HAP-1 (cell line): ENCODE data around the gene HUS1.
"Not testable (repeated sequence)": the region's sequence is repeated elsewhere in the genome, so short reads cannot be mapped to it uniquely, and the experiment has no call there.

ENCODE experiments used
- DNase-seq, 2 experiments: peaks; one replicate each; pipeline ENCODE4 v3.0.0-alpha.2; 2016 to 2020; ENCODE audit warnings: low spot score in 2 of 2
- H3K27me3 ChIP-seq: fragments of 250-450 bp; sonication (Bioruptor Pico); 2 replicates; pipeline ENCODE4 v1.5.1; 2020; ENCODE audit warnings: low read depth, mild to moderate bottlenecking, moderate library complexity
- H3K36me3 ChIP-seq: fragments of 250-450 bp; sonication (Bioruptor Pico); replicated peaks from 2 replicates; pipeline ENCODE4 v1.5.1; 2020; ENCODE audit warnings: mild to moderate bottlenecking
- H3K4me1 ChIP-seq: fragments of 250-450 bp; sonication (Bioruptor Pico); 2 replicates; pipeline ENCODE4 v1.5.1; 2020; ENCODE audit warnings: mild to moderate bottlenecking
- H3K4me3 ChIP-seq: fragments of 250-450 bp; sonication (Bioruptor Pico); 2 replicates; pipeline ENCODE4 v1.5.1; 2020; ENCODE audit warnings: mild to moderate bottlenecking, moderate library complexity
- H3K9me3 ChIP-seq: fragments of 250-450 bp; sonication (Bioruptor Pico); 2 replicates; pipeline ENCODE4 v1.5.1; 2020; ENCODE audit warnings: mild to moderate bottlenecking, moderate library complexity
- in situ Hi-C: fragments of 300-500 bp; cut with MboI; formaldehyde crosslinking; loops from 3 replicates; pipeline ENCODE4 v1.14.3; 2020; ENCODE audit warnings: low sequenced_read_pairs, inconsistent platforms, mixed read lengths

Gene HUS1

DNA sequence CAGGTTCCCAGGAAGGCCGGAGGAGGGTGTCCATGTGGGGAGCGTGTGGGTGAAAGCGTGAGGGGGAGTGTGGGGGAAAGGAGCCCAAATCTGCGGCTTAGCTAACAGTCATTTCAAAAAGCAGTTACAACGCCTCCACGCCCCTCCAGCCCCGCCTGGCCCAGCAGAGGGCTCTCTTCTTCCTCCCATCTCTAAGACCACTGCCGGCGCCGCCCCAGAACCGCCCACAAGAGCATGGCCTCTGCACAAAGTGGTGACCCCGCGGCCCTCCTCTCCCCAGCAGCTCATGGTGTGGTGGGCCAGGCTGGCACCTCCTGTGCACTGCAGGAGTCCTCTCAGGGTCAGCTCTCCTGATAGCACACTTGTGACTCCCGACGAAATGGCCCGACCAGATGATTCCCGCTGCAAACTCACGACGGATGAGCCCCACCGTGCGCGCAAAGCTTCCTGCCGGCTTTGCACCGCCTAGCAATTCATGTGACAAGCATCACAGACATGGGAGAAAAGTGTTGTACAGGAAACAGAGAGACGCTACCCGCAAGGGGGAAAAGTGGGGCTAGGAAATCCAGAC lies 12.4 kb upstream of the HUS1 start:
- peak; percentile 86 to 93 for DNase-seq
- peaks cover 22% of the 10 kb centered on the region for H3K4me1 ChIP-seq
- no peaks in the 10 kb centered on the region for H3K9me3 ChIP-seq
- no peaks in the 10 kb centered on the region for H3K27me3 ChIP-seq
- H3K36me3 ChIP-seq = no peaks in the 10 kb centered on the region
- H3K4me3 ChIP-seq = peak overlapping the region; percentile 19
- in situ Hi-C loops = loop anchor here (25.0 kb wide), 2 partner anchors 95 to 270 kb away; partner anchors contain the start of gene UPP1

DNA sequence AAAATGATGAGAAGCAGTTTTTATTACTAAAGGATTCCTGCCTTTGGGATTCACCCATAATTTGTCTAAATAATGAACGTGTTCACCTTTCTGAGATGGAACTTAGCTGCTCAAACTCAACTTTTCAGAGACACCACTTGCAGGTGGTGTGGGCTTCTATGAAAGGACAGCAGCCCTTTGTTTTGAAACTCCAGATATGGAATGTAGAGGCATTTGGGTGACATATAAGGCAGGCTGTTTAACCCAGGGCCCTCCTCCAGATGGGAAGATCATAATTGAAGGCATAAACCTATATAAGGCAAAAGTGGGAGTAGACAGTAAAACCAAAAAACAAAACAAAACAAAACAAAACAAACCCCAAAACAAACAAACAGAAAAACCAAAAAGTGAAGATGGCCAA lies 11.9 kb upstream of the HUS1 start:
- Histone ChIP-seq H3K4me3 (no peak overlapping the region), H3K9me3 (no peaks in the 10 kb centered on the region), H3K27me3 (no peaks in the 10 kb centered on the region), H3K4me1 (peaks cover 22% of the 10 kb centered on the region), H3K36me3 (no peaks in the 10 kb centered on the region)
- in situ Hi-C loops = loop anchor here (25.0 kb wide), 2 partner anchors 96 to 271 kb away; partner anchors contain the start of gene UPP1
- DNase-seq = no peak

DNA sequence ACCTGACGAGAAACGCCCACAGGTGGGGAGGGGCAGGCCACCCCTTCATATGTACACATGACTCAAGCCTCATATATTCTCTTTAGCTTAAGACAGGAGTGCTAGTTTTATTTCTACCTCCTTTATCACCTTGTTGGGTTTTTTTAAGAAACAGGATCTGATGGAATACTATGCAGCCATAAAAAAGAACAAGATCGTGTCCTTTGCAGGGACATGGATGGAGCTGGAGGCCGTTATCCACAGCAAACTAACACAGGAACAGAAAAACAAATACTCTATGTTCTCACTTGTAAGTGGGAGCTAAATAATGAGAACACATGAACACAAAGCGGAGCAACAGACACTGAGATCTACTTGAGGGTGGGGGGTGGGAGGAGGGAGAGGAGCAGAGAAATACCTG lies 11.2 kb upstream of the HUS1 start:
- Histone ChIP-seq H3K27me3 (no peaks in the 10 kb centered on the region), H3K9me3 (no peaks in the 10 kb centered on the region), H3K4me3 (no peak overlapping the region), H3K36me3 (no peaks in the 10 kb centered on the region), H3K4me1 (peaks cover 22% of the 10 kb centered on the region)
- in situ Hi-C loops = loop anchor here (25.0 kb wide), 2 partner anchors 97 to 272 kb away; partner anchors contain the start of gene UPP1
- DNase-seq = no peak

DNA sequence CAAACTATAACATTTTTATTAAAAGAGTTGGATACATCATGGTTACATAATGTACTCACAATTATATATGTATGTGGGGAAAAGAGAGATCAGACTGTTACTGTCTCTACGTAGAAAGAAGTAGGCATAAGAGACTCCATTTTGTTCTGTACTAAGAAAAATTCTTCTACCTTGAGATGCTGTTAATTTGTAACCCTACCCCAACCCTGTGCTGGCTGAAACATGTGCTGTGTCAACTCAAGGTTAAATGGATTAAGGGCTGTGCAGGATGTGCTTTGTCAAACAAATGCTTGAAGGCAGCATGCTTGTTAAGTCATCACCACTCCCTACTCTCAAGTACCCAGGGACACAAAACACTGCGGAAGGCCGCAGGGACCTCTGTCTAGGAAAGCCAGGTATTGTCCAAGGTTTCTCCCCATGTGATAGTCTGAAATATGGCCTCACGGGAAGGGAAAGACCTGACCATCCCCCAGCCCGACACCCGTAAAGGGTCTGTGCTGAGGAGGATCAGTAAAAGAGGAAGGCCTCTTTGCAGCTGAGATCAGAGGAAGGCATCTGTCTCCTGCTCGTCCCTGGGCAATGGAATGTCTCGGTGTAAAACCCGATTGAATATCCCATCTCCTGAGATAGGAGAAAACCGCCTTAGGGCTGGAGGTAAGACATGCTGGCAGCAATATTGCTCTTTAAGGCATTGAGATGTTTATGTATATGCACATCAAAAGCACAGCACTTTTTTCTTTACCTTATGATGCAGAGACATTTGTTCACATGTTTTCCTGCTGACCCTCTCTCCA lies 10.4 kb upstream of the HUS1 start:
- in situ Hi-C loops = loop anchor here (25.0 kb wide), 2 partner anchors 97 to 272 kb away; partner anchors contain the start of gene UPP1
- H3K36me3 ChIP-seq, H3K4me3 ChIP-seq: not testable (repeated sequence)

DNA sequence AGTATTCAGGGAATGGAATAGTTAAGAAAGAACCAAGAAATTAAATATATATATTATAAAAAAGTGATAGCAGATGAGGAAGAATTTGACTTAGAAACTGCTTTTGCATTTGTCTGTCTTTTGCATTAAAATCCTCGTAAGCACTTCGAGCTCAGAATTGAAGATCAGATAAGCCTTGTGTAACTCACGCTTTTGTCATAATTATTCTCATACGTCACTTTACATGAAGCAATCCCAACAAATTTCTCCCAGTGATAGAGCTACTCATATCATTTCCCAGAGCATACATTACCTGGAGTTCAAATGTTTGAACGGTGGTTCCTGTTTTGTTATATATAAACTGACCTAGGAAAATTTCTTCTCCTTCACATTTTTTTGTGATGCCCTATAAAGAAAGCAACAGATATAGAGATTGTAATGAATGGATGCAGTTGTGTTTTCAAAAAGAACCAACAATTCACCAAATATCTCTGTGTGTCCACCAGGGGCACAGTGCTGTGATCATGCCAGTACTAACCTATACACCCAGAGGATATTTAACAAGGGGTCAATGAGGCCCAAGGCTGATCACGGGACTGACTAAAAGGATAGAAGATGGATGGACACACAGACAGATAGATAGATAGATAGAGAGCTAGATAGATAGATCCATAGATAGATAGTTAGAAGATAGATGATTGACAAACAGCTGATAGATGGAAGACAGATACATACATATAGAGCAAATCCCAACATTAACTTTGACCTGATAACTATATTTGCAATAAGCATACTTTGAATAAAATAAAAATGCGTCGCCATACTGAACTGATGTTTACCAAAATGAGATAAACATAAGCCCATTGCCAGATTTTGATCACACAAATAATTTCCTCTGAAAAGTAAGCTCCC lies 9.3 kb upstream of the HUS1 start:
- H3K4me1 ChIP-seq = peaks cover 22% of the 10 kb centered on the region
- H3K27me3 ChIP-seq = no peaks in the 10 kb centered on the region
- in situ Hi-C loops = loop anchor here (25.0 kb wide), 2 partner anchors 99 to 274 kb away; partner anchors contain the start of gene UPP1
- no peaks in the 10 kb centered on the region for H3K36me3 ChIP-seq
- H3K4me3 ChIP-seq = no peak overlapping the region
- peak; percentile 28 to 48 for DNase-seq
- H3K9me3 ChIP-seq = no peaks in the 10 kb centered on the region

More for the DNA sequence above, 10.4 kb upstream of the HUS1 start:
- H3K9me3 ChIP-seq, H3K27me3 ChIP-seq: not testable (repeated sequence)
- DNase-seq = peak; percentile 72 to 77
- peaks cover 22% of the 10 kb centered on the region for H3K4me1 ChIP-seq

DNA sequence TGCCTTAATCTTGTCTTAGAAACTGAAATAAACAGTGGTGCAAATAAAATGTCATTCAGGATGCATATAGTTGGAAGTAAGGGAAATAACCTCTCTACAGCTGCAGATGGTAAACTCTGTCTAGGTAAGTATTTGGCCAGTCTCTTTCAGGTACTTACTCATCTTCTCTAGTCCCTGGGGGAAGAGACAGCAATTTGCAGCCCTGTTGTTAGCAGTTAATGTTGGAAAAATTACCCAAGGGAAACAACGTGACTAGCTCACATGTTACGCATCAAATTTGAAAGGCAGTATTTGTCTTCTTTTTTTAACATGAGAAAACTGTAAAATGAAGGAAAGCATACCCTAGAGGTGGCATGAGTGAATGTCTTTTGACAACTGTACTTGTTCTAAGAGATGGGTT lies 3.2 kb upstream of the HUS1 start:
- peaks cover 23% of the 10 kb centered on the region for H3K4me1 ChIP-seq
- peaks cover 7% of the 10 kb centered on the region for H3K36me3 ChIP-seq
- no peak overlapping the region for H3K4me3 ChIP-seq
- H3K9me3 ChIP-seq = no peaks in the 10 kb centered on the region
- no peaks in the 10 kb centered on the region for H3K27me3 ChIP-seq
- no peak for DNase-seq
- in situ Hi-C loops = loop anchor here (25.0 kb wide), 2 partner anchors 105 to 280 kb away; partner anchors contain the start of gene UPP1

DNA sequence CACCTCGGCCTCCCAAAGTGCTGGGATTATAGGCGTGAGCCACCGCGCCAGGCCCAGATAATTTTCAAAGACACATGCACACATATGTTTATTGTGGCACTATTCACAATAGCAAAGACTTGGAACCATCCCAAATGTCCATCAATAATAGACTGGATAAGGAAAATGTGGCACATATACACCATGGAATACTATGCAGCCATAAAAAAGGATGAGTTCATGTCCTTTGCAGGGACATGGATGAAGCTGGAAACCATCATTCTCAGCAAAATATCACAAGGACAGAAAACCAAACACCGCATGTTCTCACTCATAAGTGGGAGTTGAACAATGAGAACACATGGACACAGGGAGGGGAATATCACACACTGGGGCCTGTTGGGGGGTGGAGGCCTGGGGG lies 1.2 kb upstream of the HUS1 start:
- H3K9me3 ChIP-seq, H3K27me3 ChIP-seq, DNase-seq, H3K4me3 ChIP-seq: not testable (repeated sequence)
- Histone ChIP-seq H3K36me3 (peaks cover 27% of the 10 kb centered on the region), H3K4me1 (peaks cover 23% of the 10 kb centered on the region)
- in situ Hi-C loops = loop anchor here (25.0 kb wide), 2 partner anchors 107 to 282 kb away; partner anchors contain the start of gene UPP1

DNA sequence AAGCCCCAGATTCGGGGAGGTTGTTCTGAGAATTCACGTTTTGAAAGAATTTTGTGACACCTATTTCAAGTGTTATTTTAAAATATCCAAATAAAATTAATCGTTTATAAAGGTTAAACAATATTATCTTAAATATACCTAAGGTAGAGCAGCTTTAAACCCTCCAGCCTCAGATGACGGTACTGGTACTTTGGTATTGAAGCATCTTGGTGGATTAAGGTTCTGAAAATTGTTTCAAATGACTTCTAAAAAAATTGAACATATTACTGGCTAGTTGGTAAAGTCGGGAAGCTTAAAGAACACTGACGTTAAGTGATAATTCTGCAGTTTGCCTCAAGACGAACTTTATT lies 392 bp upstream of the HUS1 start:
- H3K27me3 ChIP-seq = no peaks in the 10 kb centered on the region
- no peak for DNase-seq
- H3K36me3 ChIP-seq = peaks cover 33% of the 10 kb centered on the region
- peaks cover 23% of the 10 kb centered on the region for H3K4me1 ChIP-seq
- no peaks in the 10 kb centered on the region for H3K9me3 ChIP-seq
- in situ Hi-C loops = loop anchor here (25.0 kb wide), 2 partner anchors 107 to 282 kb away; partner anchors contain the start of gene UPP1
- H3K4me3 ChIP-seq = peak overlapping the region; percentile 60

DNA sequence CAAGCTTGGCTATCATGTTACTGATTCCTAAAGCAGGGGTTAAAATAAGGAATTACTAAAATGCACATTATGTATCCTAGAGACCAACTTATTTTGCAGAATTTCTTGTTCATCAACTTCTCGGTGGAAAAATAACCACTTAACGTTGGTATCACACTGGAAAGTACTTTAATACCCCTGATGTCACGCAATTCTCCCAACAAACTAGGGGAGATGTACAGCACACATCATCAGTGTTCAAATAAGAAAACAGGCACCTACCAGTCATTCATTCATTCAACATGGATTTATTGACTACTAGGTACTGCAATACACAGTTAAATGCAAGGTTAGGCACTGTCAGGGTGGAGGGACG lies 648 bp downstream of the HUS1 start:
- in situ Hi-C loops = loop anchor here (25.0 kb wide), 2 partner anchors 109 to 284 kb away; partner anchors contain the start of gene UPP1

DNA sequence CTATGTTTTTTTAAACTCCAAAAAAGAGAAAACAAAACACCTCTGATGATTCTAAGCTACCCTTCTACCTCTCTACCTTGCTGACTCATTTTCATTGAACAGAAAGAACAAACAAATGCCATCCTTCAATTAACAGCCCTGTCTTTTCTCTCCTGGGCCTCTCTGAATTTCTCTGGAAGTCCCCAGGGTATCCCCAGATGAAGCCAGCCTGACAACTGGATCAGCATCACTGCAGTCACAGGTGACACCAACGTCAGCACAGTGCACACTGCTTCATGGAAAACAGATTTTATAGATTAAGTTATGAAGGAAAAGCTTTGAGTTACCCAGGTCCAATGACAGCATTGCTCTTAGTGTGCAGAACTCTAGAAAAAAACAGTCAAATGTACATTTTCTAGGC lies 5.7 kb downstream of the HUS1 start:
- in situ Hi-C loops = no loop called here
- H3K4me1 ChIP-seq = peaks cover 9% of the 10 kb centered on the region
- no peak overlapping the region for H3K4me3 ChIP-seq
- no peaks in the 10 kb centered on the region for H3K9me3 ChIP-seq
- DNase-seq = no peak
- H3K27me3 ChIP-seq = no peaks in the 10 kb centered on the region
- H3K36me3 ChIP-seq = peaks cover 66% of the 10 kb centered on the region

More for the DNA sequence above, 648 bp downstream of the HUS1 start:
- no peak for DNase-seq
- Histone ChIP-seq H3K36me3 (peaks cover 43% of the 10 kb centered on the region), H3K4me3 (peak overlapping the region; percentile 60), H3K9me3 (no peaks in the 10 kb centered on the region), H3K4me1 (peaks cover 23% of the 10 kb centered on the region), H3K27me3 (no peaks in the 10 kb centered on the region)

DNA sequence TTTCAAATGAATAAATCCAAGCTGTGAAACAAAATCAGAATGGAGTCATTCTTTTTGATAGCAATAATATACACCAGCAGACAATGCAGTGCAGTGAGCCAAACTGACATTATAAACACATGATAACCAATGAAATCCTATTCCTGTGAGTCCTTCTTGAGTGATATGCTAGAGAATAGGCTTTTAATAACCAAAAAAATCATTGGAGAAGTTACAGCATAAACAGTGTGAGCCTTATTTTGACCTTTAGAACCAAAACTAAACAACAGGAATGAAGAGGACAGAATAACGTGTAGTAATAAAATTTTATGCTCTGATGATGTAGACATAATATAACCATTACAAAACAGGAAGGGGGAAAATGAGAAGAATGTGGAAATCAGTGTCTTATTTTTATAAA lies 8.7 kb downstream of the HUS1 start:
- in situ Hi-C loops = no loop called here
- Histone ChIP-seq H3K4me3 (no peak overlapping the region), H3K9me3 (no peaks in the 10 kb centered on the region), H3K36me3 (peaks cover 70% of the 10 kb centered on the region), H3K27me3 (no peaks in the 10 kb centered on the region), H3K4me1 (no peaks in the 10 kb centered on the region)
- DNase-seq = no peak

DNA sequence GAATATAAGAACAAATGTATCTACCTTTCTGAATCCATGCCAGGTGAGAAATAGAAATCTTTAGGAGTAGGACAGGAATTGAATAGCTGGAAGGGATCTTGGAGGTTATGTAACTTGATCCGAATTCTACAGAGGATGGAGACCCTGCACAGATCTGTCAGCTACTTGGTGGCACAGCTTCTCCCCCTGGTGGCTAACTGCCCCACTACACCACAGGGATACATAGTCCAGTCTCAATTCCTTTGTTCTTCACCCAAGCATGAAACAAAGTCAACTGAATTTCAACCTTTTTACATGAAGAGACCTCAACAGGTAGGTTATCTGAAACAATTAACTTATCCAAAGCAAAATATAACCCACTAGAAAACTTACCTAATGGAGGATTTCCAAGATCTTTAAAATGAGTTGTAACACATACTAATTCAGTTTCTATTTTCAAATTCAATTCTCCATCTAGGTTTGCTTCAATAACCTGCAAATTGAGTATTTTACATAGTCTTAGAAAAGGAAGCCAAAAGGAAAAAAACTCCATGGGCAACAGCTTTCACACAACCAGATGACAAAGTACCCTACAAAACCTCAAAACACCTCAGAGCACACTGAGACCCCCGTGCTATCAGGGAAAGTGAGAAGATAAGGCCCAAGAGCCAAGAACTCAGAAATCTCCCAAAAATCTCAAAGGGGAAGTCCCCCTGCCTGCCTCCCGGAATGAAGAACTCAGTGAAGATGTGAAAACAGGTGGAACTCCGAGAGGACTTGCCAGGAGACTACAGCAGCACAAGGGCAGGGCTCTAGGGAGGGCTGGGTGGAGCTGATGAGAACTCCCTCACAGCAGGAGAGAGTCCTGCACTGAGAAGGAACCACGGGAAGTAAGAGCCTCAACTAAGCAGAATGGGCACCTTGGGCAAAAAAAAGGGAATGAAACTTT lies 10.3 kb downstream of the HUS1 start:
- Histone ChIP-seq H3K36me3 (peaks cover 70% of the 10 kb centered on the region), H3K4me1 (no peaks in the 10 kb centered on the region), H3K27me3 (no peaks in the 10 kb centered on the region), H3K9me3 (no peaks in the 10 kb centered on the region), H3K4me3 (no peak overlapping the region)
- in situ Hi-C loops = no loop called here
- peak; percentile 67 to 90 for DNase-seq

DNA sequence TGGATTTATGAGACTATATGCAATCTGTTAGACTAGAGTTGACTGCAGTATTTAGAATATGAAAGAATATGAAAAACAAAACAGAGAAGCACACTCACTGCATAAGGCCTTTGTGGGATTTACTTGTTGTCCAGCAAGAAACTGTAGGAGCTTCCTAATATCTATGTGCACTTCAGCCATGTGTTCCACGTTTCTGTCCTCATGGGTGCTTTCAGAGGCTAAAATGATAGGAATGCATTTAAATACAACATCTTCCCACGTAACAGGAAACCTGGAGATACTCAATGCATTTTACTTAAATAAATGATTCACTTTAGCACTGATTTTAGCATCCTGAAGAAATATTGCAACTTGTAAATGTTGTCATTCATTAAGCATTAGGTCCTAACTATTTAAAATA lies 11.7 kb downstream of the HUS1 start:
- in situ Hi-C loops = no loop called here
- Histone ChIP-seq H3K27me3 (no peaks in the 10 kb centered on the region), H3K4me1 (no peaks in the 10 kb centered on the region), H3K9me3 (no peaks in the 10 kb centered on the region), H3K4me3 (no peak overlapping the region), H3K36me3 (peaks cover 64% of the 10 kb centered on the region)
- no peak for DNase-seq
